GM04503 (cell line): ENCODE results near the gene PTPN9.
"Not testable (repeated sequence)": the region's sequence is repeated elsewhere in the genome, so short reads cannot be mapped to it uniquely, and the experiment has no call there.

Experiments used
- DNase-seq: peaks from one replicate; pipeline ENCODE4 v3.0.0-alpha.2; 2012; ENCODE audit warnings: low read depth

Gene PTPN9

DNA sequence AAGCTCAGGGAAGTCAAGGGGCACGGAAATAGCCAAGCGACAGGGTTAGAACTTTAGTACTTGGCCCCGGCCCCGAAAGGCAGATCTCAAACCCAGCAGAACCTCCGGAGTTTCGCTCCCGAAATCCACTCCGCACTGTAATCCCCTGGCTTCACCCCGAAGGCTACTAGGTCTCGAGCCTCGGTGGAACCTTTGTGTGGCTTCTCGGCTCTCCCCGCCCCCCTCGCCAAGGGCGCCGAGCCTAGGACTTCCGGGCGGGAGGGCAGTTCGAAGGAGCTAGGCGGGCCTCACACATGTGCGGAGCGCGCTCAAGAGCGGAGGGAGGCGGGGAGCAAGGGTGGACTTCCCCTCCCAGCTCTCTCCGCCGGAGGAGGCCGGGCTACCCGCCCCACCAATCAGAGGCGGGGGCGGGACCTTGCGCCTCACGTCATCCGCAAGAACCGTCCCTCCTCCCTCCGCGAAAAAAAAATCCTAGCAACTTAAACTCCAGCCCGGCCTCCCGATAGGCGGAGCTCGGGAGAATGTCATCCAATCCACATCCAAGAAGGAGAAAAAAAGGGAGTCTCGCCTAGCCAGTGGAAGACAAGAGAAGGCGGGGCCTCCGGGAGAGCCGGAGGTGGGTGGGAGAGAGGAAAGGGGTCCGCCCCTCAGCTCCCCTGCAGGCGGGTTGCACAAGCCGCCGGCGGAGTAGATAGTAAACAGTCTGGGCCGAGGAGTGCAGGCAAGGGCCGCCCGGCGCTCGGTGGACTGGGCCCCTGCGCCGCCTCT lies 125.2 kb downstream of the PTPN9 start:
- peak; percentile 98 for DNase-seq

DNA sequence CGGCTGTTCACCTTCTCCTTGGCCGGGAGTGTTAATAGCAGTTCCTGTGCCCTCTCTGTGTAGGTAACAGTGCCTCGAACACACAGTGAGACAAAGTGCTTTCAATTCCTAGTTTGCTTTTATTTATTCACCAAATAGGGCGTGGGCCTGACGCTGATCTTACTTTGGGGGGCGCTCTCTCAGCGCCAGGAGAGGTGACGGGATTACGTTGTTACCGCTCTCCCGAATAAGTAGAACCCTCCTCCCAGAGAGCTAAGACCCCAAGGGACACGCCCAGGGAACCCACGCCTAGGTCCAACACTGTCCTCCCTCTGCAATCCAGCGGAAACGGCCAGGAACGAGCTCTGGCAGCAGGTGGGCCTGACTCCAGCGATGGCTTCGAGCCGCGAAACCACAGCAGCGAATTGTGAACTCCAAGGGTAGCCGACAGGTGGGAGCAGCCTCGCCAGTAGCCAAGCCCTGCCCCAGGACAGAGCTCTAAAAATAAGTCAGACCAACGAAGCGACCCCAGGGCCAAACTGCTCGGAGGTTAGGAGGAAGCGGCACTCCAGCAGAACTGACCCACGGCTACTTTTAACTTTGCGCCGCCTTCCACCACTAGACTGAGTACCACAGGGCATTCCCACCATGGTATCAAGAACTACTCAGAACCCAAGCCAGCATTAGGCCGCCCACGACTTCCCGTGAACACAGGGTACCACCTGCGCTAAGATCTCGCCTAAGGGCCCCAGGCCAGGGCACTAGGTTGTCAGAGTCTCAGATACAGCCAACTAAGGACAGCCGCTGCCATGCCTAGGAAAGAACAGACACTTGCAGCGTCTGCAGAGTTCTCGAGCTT lies 126.0 kb downstream of the PTPN9 start:
- no peak for DNase-seq

DNA sequence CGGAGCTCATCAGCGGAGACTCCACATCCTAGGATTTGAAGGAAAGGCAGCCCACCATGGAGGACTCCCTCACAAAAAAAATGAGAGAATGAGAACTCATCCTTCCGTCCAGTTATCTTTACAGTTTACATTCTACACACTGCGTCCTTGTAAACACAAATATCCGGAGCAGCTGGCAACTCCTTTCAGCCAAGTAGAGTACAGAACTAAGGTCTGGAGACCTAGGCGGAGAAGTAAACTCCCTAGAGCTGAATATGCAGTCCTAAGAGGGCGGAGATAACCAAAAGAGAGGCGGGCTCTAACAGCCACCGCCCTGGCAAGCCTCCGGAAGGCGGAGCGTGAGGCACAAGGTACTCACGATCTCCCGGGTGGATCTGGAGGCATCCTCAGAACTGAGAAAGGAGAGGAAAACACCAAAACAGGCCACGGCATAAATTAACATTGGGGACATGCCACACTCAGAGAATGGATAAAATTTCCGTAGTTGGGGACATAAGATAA lies 126.7 kb downstream of the PTPN9 start:
- peak; percentile 33 for DNase-seq

DNA sequence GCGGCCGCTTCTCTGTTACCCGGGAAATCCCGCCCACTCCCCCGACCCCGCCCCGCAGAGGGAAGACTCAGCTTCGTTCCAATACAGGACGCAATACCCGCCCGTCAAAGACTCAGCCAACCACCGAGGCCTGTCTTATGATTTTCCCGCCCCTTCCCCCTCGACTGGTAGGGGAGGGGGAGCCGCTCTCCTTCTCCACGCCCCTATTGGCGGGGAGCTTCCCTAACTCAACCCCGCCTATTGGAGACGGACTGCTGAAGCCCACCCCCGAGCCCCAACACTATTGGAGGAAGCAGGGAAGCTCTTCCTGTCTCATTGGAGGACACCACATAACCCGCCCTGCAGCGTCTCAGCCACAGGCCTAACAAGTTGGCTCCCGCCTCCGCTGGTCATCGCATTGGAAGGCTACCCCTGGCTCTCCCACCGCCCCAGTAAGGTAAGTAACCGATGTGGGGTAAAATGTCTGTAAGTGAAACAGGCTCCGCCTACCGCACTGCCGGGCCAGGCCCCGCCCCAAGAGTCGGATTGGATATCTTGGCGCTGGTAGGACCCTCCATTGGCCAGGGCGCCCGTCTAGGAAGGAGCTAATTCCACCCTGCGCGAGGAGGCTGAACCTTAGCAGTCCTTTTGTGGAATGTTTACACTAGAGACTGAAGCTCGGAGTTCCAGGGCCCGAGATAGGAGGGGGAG lies 127.3 kb downstream of the PTPN9 start, which contains the start of gene SIN3A:
Gene SIN3A, minus strand, starts transcription at position 17 of the 690 bp plus-strand sequence. CDS start 21,315 bp downstream, outside the sequence.
- DNase-seq: peak; percentile 99

- no peak for DNase-seq
These were observed 127.9 kb downstream of the PTPN9 start for GRCh38 chr15:75451202-75451673.

- peak; percentile 74 for DNase-seq
These were observed 128.6 kb downstream of the PTPN9 start for GRCh38 chr15:75450307-75451201.

GRCh38 chr15:75449585-75450306 lies 129.4 kb downstream of the PTPN9 start:
- DNase-seq: no peak

- not testable (repeated sequence) for DNase-seq
These were observed 130.9 kb downstream of the PTPN9 start for GRCh38 chr15:75448171-75448570.

GRCh38 chr15:75446151-75446550 lies 133.0 kb downstream of the PTPN9 start:
- DNase-seq: no peak

DNA sequence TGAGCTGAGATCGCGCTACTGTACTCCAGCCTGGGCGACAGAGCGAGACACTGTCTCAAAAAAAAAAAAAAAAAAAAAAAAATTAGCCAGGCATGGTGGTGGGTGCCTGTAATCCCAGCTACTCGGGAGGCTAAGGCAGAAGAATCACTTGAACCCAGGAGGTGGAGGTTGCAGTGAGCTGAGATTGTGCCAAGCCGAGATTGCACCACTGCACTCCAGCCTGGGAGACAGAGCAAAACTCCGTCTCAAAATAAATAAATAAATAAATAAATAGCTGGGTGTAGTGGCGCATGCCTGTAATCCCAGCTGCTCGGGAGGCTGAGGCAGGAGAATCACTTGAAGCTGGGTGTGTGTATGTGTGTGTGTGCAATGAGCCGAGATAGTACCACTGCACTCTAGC lies 133.8 kb downstream of the PTPN9 start:
- not testable (repeated sequence) for DNase-seq

DNA sequence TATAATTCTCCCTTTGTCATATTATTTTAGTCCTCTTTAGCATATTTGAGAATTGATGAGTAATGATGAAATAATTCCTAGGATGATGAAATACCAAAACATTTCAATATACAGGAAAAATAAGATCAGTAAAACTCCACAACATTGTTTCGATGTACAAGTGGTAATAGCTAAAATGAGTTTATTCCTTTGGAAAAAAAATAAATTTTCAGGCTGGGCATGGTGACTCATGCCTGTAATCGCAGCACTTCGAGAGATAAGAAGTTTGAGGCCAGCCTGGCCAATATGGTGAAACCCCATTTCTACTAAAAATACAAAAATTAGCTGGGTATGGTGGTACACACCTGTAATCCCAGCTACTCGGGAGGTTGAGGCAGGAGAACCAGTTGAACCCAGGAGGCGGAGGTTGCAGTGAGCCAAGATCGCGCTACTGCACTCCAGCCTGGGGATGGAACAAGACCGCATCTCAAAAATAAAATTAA lies 135.1 kb downstream of the PTPN9 start:
- DNase-seq: not testable (repeated sequence)

DNA sequence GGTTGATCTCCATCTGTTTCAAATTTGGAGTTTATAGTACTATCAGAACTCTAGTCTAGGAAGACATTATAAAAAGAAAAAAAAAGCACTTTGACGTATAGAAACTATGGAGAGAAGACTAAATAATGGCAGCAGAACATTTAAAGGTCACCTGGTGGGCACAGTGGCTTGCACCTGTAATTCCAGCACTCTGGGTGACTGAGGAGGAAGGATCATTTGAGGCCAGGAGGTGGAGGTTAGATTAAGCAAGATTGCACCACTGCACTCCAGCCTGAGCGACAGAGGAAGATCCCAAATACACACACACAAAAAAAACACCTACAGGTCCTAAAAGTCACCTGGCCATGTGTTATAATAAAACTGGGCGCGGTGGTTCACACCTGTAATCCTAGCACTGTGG lies 141.4 kb downstream of the PTPN9 start:
- no peak for DNase-seq

DNA sequence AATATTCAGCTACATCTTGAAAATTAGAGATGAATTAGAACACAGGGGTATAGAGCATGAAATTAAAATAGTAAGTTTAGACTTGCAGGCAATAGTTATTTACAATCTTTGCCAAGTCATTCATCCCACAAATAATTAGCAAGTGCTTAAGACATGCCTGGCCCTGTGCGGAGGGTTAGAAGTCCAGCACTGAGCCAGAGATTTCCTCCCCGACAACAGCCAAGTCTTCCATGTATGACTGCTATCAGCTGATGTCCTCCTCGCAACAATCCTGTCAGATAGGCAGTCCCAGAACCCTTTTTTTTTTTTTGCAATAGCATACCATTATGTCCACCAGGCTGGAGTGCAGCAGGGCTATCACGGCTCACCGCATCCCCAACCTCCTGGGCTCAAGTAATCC lies 142.2 kb downstream of the PTPN9 start:
- DNase-seq: no peak

- no peak for DNase-seq
These were observed 147.4 kb downstream of the PTPN9 start for GRCh38 chr15:75431682-75432081.

DNA sequence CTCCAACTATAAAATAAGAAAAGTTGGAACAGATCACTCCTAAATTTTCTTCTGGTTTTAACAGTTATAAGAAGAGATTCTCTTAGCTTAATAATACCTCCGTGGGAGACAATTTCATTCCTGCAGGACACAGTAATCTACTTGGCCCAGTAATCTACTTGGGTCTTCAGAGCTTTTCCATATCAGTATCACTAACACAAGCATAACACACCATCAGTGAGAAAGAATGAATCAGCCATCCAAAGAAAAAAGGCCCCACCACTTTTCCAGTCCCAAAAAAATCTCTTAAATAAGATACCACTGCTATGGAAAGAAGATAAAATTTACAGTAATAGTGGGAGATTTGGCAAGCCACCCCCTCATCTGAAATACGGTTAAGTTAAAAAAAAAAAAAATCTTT lies 147.8 kb downstream of the PTPN9 start:
- DNase-seq: no peak

DNA sequence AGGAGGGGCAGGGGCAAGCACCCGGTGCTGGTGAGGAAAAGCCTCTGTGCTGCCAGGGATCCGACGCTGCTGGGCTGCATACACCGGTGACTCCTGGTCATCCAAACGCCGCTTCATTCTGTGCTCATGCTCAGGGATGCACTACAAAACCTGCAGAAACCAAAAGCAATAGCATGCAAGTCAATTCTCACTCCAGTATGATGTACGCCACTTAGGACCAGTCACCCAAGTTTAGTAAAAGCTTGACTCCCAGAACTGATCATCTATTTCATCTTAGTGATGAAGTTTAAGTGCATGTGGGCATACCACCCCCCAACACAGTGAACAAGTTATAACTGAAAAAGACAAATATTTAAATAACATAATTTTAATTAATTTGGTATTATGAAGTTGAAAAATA lies 148.9 kb downstream of the PTPN9 start:
- no peak for DNase-seq

DNA sequence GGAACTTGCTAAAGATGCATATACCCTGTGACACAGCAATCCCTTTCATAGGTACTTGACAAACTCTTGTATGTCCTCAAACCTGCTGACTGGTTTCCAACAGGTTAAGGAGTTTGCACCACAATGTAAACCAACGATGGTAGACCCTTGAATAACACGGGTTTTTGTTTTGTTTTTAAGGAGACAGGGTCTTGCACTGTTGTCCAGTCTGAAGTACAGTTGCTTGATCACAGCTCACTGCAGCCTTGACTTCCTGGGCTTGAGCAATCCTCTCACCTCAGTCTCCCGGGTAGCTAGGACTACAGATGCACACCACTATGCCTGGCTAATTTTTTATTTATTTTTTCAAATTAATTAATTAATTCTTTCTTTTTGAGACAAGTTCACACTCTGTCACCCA lies 151.0 kb downstream of the PTPN9 start:
- DNase-seq: no peak

DNA sequence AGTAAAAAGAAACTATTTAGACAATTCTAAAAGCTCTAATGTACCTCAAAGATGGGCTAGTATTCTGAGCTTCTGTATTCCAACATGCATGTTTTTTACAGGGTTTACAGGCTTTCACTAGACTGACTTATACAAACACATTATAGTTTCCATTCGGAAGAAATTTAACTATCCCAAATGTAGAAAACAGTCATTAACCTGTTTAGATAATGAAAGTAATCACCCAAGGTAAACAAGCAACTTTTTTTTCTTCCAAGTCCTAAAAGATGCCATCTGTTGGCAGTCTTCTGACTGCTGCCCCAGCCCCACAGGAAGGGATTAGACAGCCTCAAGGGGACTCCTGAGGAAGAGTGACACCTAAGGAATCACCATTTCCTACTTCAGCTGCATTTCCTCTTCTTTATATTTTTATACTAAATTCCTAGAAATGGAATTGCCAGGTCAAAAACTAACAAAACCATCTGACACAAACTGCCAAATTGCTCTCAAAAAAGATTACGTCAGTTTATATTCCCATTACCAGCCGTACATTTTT lies 153.1 kb downstream of the PTPN9 start:
- DNase-seq: no peak

- DNase-seq: no peak
These were observed 156.6 kb downstream of the PTPN9 start for GRCh38 chr15:75422554-75422953.

GRCh38 chr15:75420698-75421097 lies 158.4 kb downstream of the PTPN9 start:
- DNase-seq: no peak
